Mucosa of stomach (tissue), 1 donor: ENCODE measurements around the gene NOS1.
"Not testable (repeated sequence)": the region's sequence is repeated elsewhere in the genome, so short reads cannot be mapped to it uniquely, and the experiment has no call there.

ENCODE experiments used
- H3K27me3 ChIP-seq: one replicate; pipeline ENCODE4 v1.7.0; 2013; ENCODE audit warnings: mild to moderate bottlenecking, low read length; ENCODE audit not compliant: control insufficient read depth, insufficient read depth
- H3K36me3 ChIP-seq: one replicate; pipeline ENCODE4 v1.7.0; 2013; ENCODE audit warnings: low read length; ENCODE audit not compliant: control insufficient read depth, insufficient read depth
- H3K4me1 ChIP-seq: one replicate; pipeline ENCODE4 v1.7.0; 2013; ENCODE audit warnings: mild to moderate bottlenecking, low read length; ENCODE audit not compliant: control insufficient read depth, insufficient read depth
- H3K4me3 ChIP-seq: one replicate; pipeline ENCODE4 v1.7.0; 2013; ENCODE audit warnings: low read length
- H3K9ac ChIP-seq: one replicate; pipeline ENCODE4 v1.7.0; 2013; ENCODE audit warnings: mild to moderate bottlenecking, low read length, moderate library complexity
- H3K9me3 ChIP-seq: one replicate; pipeline ENCODE4 v1.7.0; 2013; ENCODE audit warnings: mild to moderate bottlenecking, low read length, moderate library complexity; ENCODE audit not compliant: control insufficient read depth
- donor health status: Pancreatic carcinoma.

Gene NOS1

DNA sequence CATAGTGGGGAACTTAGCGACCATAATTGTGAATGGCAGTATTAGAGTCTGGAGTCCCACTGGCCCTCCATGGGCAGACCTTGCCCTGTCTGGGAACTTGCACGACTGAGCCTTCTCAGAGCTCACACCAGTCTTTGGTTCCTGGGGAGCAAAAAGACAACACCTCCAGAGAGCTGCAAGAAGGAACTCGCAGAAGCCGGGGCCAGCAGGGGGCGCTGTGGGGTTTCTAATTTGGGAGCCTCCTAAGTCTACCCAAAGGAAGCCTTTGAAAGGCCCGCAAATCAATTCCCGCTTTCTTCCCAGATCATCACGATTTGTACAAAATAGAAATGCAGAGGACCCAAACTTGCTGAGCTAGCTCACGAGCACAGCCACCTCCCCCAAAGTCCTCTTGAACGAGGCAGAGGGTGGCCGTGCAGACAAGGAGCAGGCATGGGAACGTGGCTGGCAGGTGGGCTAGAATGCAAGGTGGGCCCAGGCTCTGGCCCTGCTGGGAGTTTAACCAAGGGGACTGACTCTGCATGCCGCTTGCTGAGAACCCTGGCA lies 124.9 kb downstream of the NOS1 start:
- Histone ChIP-seq H3K9me3 (no peaks in the 10 kb centered on the region), H3K9ac (no peak overlapping the region), H3K4me3 (no peak overlapping the region), H3K27me3 (peaks cover 10% of the 10 kb centered on the region), H3K4me1 (peaks cover 7% of the 10 kb centered on the region), H3K36me3 (no peaks in the 10 kb centered on the region)

DNA sequence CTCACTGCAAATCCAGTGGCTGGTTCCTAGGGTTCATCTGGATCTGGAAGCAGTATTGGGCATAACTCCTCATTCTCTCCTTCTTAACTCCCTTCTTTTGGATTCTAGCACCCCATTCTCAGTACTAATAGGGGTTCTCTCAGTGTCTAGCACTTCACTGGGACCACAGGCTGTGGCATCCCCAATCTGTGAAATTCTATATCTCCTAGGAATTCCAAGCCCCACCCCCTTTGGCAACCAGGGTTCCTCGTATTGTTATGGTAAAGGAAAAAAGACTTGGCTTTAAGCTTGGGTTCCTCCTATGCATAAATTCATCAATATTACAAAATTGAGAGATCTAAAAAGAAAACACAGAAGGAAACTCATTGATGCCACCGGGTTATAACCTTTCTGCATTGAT lies 126.2 kb downstream of the NOS1 start:
- H3K4me1 ChIP-seq = peaks cover 7% of the 10 kb centered on the region
- no peak overlapping the region for H3K4me3 ChIP-seq
- H3K27me3 ChIP-seq = peaks cover 10% of the 10 kb centered on the region
- no peak overlapping the region for H3K9ac ChIP-seq
- no peaks in the 10 kb centered on the region for H3K9me3 ChIP-seq
- H3K36me3 ChIP-seq = no peaks in the 10 kb centered on the region

DNA sequence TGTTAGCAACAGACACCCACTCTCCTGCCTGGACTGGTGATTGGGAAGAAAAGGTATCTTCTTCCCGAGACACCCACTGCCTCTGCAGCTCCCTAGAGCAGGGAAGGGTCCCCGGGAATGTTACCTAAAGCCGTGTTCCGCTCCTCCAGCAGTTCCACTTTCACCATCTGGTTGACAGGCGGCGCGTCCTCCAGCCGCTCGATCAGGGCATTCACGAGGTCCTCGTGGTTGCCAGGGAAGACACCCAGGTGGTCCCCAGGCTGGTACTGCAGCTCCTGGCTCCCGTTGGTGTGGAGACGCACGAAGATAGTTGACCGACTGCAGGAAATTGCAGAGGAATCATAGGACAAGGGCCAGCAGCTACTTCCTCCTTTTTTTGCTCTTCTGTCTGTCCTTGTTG lies 127.0 kb downstream of the NOS1 start:
- Histone ChIP-seq H3K4me1 (peaks cover 7% of the 10 kb centered on the region), H3K4me3 (no peak overlapping the region), H3K9me3 (no peaks in the 10 kb centered on the region), H3K36me3 (no peaks in the 10 kb centered on the region), H3K9ac (no peak overlapping the region), H3K27me3 (peaks cover 10% of the 10 kb centered on the region)

DNA sequence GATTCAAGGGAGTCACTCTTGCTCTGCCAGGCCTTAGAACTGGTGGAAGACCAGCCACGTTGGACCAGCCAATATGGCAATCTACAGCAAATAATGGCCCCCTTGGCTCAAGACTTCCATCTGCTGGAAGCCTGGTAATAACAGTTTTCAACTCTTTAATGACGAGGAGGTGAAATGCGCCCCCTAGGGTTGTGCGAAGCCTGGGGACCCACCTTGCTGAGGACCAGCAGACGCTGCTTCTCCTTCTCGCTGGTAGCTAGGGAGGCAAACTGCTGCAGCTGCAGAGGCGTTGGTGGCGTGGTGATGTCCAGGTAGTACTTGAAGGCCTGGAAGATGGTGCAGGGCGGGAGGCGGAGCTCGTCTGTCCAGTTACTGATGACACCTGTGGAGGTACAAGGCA lies 129.7 kb downstream of the NOS1 start:
- no peak overlapping the region for H3K4me3 ChIP-seq
- peaks cover 6% of the 10 kb centered on the region for H3K4me1 ChIP-seq
- H3K9me3 ChIP-seq = no peaks in the 10 kb centered on the region
- no peak overlapping the region for H3K9ac ChIP-seq
- peaks cover 15% of the 10 kb centered on the region for H3K27me3 ChIP-seq
- H3K36me3 ChIP-seq = no peaks in the 10 kb centered on the region

DNA sequence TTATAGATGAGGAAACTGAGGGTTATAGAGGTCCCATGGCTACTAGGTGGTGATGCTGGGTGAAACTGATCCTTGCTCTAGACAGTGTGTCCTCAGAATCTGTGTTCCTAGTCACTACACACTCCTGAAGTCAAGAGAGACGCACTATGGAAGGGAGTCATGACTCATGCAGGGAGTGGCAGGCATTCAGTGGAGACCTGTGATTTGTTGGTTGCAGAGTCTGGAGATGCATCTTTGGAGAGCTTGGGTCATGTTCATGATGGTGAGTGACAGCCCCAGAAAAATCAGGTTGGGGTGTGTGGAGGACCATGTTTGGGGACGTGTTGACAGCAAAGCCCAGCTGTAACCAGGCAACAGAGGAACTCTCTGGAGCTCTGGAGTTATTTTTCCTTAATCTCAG lies 133.2 kb downstream of the NOS1 start:
- H3K36me3 ChIP-seq = no peaks in the 10 kb centered on the region
- H3K4me3 ChIP-seq = no peak overlapping the region
- H3K9me3 ChIP-seq = no peaks in the 10 kb centered on the region
- no peaks in the 10 kb centered on the region for H3K4me1 ChIP-seq
- H3K27me3 ChIP-seq = peaks cover 13% of the 10 kb centered on the region
- H3K9ac ChIP-seq = no peak overlapping the region

- Histone ChIP-seq H3K36me3 (no peaks in the 10 kb centered on the region), H3K9ac (no peak overlapping the region), H3K9me3 (no peaks in the 10 kb centered on the region), H3K4me3 (no peak overlapping the region), H3K27me3 (peaks cover 13% of the 10 kb centered on the region), H3K4me1 (no peaks in the 10 kb centered on the region)
These were observed 134.3 kb downstream of the NOS1 start for GRCh38 chr12:117227000-117227653.

- Histone ChIP-seq H3K4me3 (no peak overlapping the region), H3K9me3 (no peaks in the 10 kb centered on the region), H3K4me1 (no peaks in the 10 kb centered on the region), H3K36me3 (no peaks in the 10 kb centered on the region), H3K9ac (no peak overlapping the region), H3K27me3 (peaks cover 10% of the 10 kb centered on the region)
These were observed 134.9 kb downstream of the NOS1 start for GRCh38 chr12:117226505-117226904.

DNA sequence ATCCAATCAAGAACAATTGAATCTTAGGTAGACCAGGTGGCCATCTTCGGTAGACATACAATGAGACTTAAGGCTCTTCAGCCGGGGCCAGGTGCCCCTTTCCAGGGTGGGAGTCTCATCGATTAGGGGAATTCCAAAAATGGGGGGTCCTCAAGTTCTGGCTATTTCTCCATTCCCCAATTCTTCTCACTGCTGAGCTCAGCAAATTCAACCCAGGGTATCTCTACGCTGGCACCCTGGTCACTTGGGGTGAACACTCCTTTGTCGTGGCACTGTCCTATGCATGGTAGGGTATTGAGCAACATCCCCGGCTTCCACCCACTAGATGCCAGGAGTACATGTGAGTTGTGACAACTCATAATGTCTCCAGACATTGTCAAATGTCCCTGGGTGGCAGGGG lies 136.2 kb downstream of the NOS1 start:
- Histone ChIP-seq H3K4me3 (no peak overlapping the region), H3K27me3 (peaks cover 10% of the 10 kb centered on the region), H3K36me3 (no peaks in the 10 kb centered on the region), H3K9me3 (no peaks in the 10 kb centered on the region), H3K4me1 (no peaks in the 10 kb centered on the region), H3K9ac (no peak overlapping the region)

GRCh38 chr12:117220947-117221346 lies 140.5 kb downstream of the NOS1 start:
- not testable (repeated sequence) for H3K9ac ChIP-seq, H3K4me3 ChIP-seq, H3K36me3 ChIP-seq, H3K4me1 ChIP-seq, H3K27me3 ChIP-seq, H3K9me3 ChIP-seq

DNA sequence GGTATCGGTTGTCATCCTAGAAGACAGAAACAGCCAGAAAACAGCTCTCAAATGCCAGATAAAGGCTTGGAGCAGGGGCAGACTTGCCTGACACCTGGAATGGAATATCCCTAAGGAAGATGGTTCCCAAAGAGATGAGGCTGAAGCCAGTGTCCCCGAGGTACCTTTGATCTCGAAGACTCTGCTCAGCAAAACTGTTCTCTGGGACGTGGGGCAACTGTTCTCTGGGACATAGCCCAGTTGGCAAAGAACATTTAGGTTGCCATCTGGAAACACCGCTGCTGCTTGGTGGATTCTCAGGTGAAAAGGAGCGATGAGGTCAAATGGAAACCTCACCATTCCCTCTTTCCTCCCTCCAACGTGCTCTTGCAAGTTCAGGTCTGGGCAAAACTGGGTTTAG lies 143.3 kb downstream of the NOS1 start:
- peaks cover 8% of the 10 kb centered on the region for H3K27me3 ChIP-seq
- no peaks in the 10 kb centered on the region for H3K4me1 ChIP-seq
- H3K4me3 ChIP-seq = no peak overlapping the region
- no peaks in the 10 kb centered on the region for H3K9me3 ChIP-seq
- H3K9ac ChIP-seq = no peak overlapping the region
- H3K36me3 ChIP-seq = no peaks in the 10 kb centered on the region

DNA sequence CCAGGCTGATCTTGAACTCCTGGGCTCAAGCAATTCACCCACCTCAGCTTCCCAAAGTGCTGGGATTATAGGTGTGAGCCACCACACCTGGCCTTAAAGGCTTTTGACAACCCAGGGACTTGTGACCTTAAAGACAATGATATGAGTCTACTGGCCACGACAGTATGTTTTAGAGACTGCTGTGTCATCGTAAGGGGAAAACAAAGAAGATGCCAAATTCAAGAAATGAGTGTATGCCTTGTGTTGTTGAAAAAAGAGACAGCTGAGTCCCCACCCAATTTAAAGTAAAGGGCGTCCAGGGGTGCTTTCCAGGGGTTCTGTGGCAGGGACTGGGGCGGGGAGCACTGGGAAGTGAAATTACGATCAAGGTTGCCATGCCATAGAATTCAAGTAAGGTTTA lies 144.7 kb downstream of the NOS1 start:
- no peak overlapping the region for H3K4me3 ChIP-seq
- peaks cover 8% of the 10 kb centered on the region for H3K27me3 ChIP-seq
- no peak overlapping the region for H3K9ac ChIP-seq
- no peaks in the 10 kb centered on the region for H3K36me3 ChIP-seq
- H3K9me3 ChIP-seq = no peaks in the 10 kb centered on the region
- H3K4me1 ChIP-seq = no peaks in the 10 kb centered on the region

GRCh38 chr12:117214797-117215196 lies 146.6 kb downstream of the NOS1 start:
- Histone ChIP-seq H3K4me3 (no peak overlapping the region), H3K9me3 (no peaks in the 10 kb centered on the region), H3K27me3 (peaks cover 8% of the 10 kb centered on the region), H3K36me3 (no peaks in the 10 kb centered on the region), H3K4me1 (no peaks in the 10 kb centered on the region), H3K9ac (no peak overlapping the region)
